GM19467 (cell line): ENCODE data around the gene ASRGL1.
"Not testable (repeated sequence)": the region's sequence is repeated elsewhere in the genome, so short reads cannot be mapped to it uniquely, and the experiment has no call there.

Experiments
- ATAC-seq: cut with Tn5 transposase; IDR thresholded peaks from one replicate; pipeline ENCODE4 v1.9.1; 2021; ENCODE audit warnings: mild to moderate bottlenecking, moderate library complexity; ENCODE audit not compliant: unreplicated experiment

ASRGL1 gene

GRCh38 chr11:62352355-62353336 lies 15.4 kb downstream of the ASRGL1 start:
- ATAC-seq = no peak

GRCh38 chr11:62353841-62354240 lies 16.6 kb downstream of the ASRGL1 start:
- ATAC-seq = no peak

- no peak for ATAC-seq
These were observed 21.0 kb downstream of the ASRGL1 start for GRCh38 chr11:62358273-62358672.

GRCh38 chr11:62359475-62359874 lies 22.2 kb downstream of the ASRGL1 start:
- no peak for ATAC-seq

- ATAC-seq = no peak
These were observed 23.4 kb downstream of the ASRGL1 start for GRCh38 chr11:62360685-62361084.

GRCh38 chr11:62368861-62369477 lies 31.7 kb downstream of the ASRGL1 start:
- ATAC-seq = not testable (repeated sequence)

- no peak for ATAC-seq
These were observed 33.6 kb downstream of the ASRGL1 start for GRCh38 chr11:62370743-62371440.

DNA sequence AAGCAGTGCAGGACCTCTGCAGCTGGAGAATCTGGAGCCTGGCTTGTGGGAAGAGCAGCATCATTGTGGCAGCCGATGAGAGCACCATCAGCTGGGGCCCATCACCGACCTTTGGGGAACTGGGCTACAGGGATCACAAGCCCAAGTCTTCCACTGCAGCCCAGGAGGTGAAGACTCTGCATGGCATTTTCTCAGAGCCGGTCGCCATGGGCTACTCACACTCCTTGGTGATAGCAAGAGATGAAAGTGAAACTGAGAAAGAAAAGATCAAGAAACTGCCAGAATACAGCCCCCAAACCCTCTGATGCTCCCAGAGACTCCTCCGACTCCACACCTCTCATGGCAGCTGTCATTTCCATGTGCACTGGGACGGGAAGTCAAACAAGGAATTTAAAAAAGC lies 35.6 kb downstream of the ASRGL1 start:
- no peak for ATAC-seq

GRCh38 chr11:62373464-62374119 lies 36.3 kb downstream of the ASRGL1 start:
- ATAC-seq = no peak

DNA sequence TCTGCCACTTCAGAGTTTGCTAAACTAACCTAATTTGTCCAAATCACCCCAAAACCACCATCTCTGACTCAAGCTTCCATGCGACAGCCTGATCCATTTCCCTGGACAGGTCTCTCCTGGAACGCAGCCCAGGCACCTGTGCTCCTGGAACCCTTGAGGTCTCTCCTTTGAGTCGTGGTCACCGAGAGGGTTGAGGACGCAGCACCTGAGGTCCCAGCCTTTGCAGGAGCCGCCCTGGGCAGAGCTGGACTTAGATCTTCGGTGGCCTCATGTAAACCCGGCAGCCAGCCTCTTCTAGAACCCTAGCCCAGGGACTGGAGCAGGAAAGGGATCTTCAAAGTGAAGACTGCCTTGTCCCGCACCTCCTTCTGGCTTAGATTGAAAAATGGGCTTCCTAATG lies 37.6 kb downstream of the ASRGL1 start:
- no peak for ATAC-seq

DNA sequence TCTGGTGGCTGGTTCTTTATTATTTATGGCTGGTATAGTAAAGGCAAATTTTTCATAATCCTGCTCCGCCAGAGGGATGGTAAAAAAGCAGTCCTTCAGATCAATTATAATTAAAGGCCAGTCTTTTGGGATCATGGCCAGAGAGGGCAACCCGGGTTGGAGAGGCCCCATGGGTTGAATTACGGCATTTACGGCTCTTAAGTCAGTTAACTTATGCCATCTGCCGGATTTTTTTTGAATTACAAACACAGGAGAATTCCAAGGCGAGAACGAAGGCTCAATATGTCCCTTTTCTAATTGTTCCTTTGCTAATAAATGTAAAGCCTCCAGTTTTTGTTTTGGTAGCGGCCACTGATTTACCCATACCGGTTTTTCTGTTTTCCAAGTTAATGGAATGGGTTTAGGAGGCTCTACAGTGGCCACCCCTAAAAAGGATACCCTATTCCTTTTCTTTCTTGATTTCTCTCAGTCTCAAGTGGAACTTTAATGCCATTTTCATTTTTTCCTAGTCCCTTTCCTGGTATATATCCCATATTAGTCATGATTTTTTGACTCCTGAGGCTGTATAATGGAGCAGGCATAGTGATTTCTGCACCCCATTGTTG lies 41.3 kb downstream of the ASRGL1 start:
- ATAC-seq = not testable (repeated sequence)

- not testable (repeated sequence) for ATAC-seq
These were observed 42.3 kb downstream of the ASRGL1 start for GRCh38 chr11:62379586-62379985.

GRCh38 chr11:62380821-62381245 lies 43.6 kb downstream of the ASRGL1 start:
- ATAC-seq = not testable (repeated sequence)

GRCh38 chr11:62383822-62384221 lies 46.6 kb downstream of the ASRGL1 start:
- ATAC-seq = no peak

- not testable (repeated sequence) for ATAC-seq
These were observed 48.8 kb downstream of the ASRGL1 start for GRCh38 chr11:62386083-62386482.

GRCh38 chr11:62387381-62387780 lies 50.1 kb downstream of the ASRGL1 start:
- ATAC-seq = no peak

- no peak for ATAC-seq
These were observed 51.8 kb downstream of the ASRGL1 start for GRCh38 chr11:62388999-62389398.

- ATAC-seq = no peak
These were observed 53.0 kb downstream of the ASRGL1 start for GRCh38 chr11:62390237-62390636.

- ATAC-seq = no peak
These were observed 53.5 kb downstream of the ASRGL1 start for GRCh38 chr11:62390722-62391121.

- no peak for ATAC-seq
These were observed 54.6 kb downstream of the ASRGL1 start for GRCh38 chr11:62391642-62392425.
